NCI-H2171 (cell line): Measurements from ENCODE around the gene NF1.
"Not testable (repeated sequence)": the region's sequence is repeated elsewhere in the genome, so short reads cannot be mapped to it uniquely, and the experiment has no call there.

ENCODE experiments used
- DNase-seq: peaks from one replicate; lab custom pipeline; 2025; lab: John Stamatoyannopoulos, UW

NF1 gene

DNA sequence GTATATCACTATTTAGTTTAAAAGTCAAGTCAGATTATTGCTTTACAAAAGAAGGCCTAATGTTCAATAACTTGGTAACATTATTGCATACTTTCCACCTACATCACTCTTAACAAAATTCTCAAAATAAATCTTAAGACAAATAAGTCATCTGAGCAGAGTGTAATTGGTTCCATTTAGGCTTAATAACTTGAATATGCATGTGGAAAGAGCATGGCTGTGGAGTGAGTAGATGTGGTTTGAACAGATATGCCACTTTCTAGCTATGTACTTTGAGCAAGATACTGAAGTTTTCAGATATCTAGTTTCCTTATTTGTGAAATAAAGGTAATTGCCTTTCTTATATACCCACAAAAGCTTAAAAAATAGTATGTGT, 233.4 kb downstream of the NF1 start:
- DNase-seq: no peak

DNA sequence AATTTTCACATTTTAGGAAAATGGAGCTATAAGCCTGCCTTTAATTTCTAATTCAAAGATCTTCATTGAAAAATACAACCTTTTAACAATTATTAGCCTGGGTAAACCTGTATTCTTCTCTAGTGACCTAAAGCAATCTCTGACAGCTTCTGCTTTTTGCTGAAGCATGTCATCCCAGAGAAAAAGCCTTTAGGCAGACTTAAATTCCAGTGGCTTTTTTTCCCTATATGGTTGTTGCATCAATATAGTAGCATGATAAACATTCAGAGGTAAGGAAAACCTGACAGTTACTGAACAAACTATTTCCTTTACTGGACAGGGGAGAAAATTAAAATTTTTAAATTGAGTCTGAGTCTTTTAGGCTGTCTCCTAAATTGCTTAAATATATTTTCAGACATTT, 234.4 kb downstream of the NF1 start:
- no peak for DNase-seq

DNA sequence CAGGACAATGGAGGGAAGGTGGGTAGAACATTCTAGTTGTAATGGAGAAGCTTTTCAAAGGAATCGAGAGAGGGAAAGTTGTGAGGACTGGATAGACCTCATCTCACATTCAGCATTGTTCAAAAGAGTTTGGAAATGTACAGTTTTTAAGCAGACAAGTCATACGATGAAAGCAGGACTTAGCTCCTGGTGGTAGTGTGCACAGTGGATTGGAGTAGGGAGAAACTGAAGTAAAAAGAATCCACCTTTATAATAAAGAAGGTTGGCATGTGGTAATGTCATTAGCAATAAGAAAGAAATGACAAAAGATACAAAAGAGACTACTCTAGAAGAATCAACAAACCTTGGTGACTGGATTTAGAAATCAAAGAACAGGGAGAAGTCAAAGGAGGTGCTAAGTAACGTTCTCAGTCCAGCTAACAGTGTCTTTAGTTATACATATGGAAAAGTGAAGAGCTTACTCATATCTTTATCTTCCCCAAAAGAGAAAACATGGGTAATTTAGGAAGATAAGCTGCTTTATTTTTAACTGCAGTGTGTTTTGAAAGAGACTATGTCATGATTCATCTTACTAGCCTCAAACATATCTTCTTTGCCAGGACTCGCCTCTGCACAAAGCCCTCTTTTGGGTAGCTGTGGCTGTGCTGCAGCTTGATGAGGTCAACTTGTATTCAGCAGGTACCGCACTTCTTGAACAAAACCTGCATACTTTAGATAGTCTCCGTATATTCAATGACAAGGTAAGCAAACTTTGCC, 245.3 kb downstream of the NF1 start:
- DNase-seq: no peak

DNA sequence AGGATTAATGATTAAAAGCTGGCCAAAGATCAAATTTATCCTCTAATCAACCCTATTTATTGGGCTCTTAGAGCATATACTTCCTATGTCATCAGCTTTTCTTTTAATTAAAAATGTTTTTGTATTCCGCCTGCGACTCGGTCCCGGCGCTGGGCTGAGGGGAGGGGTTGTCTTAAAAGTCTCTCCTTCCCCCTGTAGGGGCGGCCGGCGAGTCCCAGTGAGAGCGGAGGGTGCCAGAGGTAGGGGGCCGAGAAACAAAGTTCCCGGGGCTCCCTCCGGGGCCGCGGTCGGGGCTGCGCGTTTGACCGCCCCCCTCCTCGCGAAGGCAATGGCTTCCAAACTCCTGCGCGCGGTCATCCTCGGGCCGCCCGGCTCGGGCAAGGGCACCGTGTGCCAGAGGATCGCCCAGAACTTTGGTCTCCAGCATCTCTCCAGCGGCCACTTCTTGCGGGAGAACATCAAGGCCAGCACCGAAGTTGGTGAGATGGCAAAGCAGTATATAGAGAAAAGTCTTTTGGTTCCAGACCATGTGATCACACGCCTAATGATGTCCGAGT, 250.5 kb downstream of the NF1 start:
- DNase-seq: not testable (repeated sequence)

DNA sequence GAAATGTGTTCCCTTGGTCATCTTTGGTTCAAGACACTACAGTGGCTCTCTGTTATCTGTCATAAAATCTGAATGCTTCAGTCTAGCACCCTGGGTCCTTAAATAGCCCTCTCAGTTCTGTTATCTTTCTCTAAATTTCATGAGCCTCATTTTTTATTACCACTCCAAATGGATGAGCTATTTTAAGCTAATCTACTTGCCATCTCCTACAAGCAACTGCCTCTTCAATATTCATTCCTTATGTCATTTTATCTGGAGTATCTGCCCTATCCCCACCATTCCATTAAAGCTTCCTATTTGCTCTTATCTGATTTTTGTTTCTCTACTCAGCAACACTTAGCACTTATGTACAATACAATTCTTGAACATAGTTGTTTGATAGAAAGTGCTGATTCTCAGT, 254.7 kb downstream of the NF1 start:
- no peak for DNase-seq

DNA sequence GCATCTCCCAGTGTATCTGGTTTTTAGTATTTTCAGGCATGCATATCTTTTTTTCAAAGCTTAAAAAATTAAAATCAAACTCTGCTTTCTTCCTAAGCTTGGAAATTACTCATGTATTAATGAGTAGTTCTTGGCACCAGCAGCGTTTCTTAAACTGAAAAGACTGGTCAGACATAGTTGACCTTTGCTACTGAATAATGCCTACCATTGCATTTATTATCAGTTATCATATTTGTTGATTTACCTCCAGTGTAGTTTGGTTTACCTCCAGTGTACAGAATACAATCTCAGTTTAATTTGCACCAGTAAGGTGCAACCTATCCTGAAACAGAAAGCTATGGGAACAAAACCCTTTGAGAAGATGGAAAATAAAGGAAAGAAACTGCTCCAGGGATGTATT, 261.2 kb downstream of the NF1 start:
- no peak for DNase-seq

DNA sequence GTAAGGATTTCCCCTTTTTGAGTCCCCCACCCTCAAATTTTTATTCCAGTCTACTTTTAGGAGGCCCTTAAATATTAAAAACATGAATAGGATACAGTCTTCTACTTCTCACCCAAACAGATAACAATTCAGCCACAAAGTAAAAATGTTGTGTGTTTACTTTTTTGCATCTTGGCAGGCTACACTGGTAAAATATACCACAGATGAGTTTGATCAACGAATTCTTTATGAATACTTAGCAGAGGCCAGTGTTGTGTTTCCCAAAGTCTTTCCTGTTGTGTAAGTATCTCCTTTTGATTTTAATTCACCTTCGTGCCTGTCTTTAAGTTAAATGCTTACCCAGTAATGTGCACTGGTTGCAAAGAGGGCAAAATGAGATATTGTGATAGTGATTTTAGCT, 262.3 kb downstream of the NF1 start:
- DNase-seq: no peak

DNA sequence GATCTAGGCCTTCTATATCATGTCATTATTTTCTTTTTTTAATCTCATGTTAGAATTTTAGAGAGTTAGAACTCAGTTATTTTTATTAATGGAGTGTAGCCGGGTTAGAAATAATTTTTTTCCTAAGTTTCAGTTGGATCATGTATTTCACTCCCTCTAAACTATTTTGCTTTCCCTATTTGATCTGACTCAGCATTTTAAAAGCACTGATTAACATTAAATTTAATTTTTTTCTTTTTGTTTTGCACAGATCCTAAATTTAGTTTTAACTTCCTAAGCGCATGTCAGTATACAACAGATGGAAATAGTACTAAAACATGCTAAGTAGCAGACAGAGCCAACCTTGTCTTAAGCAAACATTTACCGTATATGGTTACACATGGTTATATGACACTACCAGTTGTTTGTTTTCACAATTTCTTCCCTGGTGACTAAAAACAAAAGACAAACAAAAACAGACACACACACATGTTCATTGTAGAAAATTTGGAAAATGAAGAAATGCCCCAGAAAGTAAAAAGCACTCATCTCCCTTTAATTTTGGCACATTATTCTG, 263.1 kb downstream of the NF1 start:
- peak; percentile 45 for DNase-seq

DNA sequence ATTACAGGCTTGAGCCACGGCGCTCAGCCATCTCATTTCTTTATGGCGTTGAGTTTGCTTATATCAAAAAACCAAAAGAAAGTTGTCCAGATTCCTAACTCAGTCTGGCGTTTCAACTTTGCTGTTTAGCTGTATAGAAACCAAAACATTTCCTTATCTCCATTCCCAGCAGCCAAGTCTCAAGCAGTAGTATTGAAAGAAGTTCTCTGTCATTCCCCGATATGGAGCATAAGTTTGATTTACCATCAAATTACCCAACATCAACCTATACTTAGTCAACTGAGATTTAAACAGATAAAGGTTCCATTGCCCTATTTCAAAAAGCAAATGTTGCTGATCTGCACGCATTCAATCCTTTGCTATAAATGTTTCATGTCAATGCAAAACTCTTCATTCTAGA, 269.2 kb downstream of the NF1 start:
- DNase-seq: no peak

DNA sequence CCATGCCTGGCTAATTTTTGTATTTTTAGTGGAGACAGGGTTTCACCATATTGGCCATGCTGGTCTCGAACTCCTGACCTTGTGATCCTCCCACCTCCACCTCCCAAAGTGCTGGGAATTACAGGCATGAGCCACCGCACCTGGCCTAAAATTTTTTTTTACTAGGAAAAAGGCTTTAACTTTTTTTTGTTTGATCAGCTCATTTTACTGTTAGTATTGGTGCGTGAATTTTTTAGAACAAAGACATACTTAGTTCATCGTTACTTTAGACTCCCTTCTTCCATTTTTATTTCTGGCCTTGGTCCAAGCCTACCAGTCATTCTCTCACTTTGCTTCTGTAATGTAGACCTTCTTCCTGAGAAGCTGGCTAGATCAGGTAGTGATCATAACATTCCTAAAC, 271.3 kb downstream of the NF1 start:
- no peak for DNase-seq

DNA sequence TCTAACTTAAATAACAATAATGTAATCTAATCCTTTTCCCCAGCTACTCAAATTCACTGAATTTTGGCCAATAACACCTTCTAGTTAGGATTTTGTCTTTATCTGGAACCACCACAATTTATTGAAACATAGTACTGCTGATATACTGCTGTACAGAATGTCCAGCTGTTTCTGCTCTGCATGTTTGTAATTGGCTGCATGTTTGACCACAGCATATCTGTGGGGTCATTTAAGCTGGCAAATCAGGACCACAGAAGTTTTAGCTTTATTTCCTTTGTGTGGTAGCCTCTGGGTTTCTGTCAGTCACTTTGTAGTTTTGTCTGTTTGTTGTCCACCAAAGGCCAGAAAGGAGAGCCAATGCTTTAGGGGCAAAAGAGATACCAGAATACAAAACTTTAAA, 274.5 kb downstream of the NF1 start:
- no peak for DNase-seq

DNA sequence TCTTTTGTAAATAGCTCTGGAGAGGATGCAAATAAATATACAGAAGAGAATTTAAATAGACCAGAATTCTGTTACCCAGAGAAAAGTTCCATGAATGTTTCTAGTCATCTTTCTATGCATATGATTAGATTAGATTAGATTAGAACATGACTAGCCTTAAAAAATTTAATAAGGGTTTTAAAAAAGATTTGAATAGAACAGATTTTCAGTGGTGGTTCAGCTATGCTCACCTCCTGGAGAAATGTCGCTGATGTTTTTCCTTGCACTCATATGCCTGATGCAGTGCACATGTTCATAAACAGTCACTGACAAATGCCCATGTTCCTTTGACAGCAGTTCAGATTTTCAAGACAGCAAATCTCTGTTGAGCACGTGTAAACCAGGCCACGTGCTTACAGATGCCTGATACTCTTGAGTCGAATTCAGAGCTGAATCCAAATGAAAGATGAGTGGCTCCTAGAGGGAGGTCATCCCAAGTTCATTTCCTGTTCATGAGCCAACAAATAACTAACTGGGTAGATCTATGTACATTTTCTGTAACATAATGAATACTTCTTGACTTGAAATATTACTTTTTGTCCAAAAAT, 276.8 kb downstream of the NF1 start:
- DNase-seq: no peak

DNA sequence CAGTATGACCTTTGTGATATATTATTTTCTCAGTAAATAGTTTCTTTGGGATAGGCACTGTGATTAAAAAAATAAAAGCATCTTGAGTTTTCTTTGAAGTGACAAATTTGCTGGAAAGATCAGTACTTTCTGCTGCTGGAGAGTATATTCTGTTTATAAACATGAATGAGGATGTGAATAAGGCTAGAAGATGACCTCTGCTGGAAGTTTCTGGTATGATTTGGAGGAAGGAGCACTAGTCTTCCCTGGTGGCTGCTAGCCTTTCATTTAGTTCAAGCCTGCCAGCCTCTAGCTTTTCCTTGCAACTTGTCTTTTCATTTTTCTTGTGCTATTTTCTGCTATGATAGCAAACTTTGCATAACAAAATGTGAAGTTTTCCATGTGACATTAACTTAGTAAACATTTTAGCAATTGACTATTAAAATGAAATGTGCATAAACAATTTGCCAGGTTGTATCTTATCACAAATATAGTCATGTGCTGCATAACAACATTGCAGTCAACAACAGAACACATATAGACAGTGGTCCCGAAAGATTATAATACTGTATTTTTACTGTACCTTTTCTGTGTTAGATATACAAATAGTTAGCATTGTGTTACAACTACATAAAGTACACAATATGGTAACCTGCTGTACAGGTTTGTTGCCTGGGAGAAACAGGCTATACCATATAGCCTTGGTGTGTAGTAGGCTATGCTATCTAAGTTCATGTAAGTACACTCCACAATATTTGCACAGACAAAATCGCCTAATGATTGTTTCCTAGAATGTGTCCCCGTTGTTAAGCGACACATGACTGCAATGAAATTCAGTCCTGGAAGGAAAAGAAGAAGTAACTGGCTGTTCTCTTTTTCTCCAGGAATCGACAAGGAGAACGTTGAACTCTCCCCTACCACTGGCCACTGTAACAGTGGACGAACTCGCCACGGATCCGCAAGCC, 278.6 kb downstream of the NF1 start:
- DNase-seq: peak; percentile 8

DNA sequence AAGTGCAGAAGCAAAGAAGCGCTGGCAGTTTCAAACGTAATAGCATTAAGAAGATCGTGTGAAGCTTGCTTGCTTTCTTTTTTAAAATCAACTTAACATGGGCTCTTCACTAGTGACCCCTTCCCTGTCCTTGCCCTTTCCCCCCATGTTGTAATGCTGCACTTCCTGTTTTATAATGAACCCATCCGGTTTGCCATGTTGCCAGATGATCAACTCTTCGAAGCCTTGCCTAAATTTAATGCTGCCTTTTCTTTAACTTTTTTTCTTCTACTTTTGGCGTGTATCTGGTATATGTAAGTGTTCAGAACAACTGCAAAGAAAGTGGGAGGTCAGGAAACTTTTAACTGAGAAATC, 279.3 kb downstream of the NF1 start:
- no peak for DNase-seq

DNA sequence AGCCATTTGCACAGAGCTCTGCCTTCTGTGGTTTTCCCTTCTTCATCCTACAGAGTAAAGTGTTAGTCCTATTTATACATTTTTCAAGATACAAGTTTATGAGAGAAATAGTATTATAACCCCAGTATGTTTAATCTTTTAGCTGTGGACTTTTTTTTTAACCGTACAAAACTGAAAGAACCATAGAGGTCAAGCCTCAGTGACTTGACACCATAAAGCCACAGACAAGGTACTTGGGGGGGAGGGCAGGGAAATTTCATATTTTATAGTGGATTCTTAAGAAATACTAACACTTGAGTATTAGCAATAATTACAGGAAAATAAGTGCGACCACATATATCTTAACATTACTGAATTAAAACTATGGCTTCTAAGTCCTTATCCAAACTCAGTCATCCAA, 279.7 kb downstream of the NF1 start:
- no peak for DNase-seq

DNA sequence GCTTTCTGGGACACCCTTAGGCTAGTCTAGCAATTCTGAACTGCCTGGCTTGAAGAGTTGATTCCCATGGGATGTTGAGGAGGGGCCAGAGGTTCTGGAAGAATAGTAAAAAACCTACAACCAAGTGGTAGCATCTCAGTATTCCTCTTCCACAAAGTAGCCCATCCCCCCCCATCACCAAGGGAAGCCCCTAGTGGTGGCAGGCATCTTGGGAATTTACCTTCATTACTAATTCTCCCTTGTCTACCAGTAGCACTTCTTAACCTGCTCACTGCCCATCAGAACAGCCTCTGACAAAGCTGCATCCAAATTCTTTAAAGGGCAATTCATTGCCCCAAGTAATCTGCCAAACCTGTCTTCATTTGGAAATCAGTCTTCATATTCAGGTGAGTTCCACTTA, 283.9 kb downstream of the NF1 start:
- DNase-seq: no peak

DNA sequence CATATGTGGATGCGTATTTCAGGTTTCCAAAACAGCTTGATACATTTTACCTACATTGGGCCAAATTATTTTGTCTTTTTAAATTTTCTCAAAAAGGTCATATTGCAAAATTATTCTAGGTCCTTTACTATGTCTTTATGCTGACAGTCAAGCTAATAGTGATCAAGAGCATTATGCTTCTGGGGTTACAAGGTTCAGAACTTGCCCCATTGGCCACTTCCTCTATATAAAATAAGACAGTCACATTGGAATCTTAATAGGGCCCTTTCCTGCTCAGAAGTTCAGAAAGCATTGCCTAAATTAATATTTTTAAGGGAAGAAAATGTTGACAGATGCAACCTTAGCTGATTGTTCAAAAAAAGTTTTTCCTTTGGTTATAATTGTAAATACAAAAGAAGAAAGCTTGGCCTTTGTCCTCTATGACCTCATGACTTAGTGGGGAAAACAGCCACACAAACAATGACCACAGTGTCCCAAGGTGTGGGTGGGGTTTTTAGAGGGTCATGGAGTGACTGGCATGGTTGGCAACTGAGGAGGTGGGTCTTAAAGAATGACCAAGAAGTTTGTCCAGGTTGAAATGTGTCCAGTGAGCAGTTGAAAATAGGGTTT, 284.9 kb downstream of the NF1 start:
- DNase-seq: no peak

DNA sequence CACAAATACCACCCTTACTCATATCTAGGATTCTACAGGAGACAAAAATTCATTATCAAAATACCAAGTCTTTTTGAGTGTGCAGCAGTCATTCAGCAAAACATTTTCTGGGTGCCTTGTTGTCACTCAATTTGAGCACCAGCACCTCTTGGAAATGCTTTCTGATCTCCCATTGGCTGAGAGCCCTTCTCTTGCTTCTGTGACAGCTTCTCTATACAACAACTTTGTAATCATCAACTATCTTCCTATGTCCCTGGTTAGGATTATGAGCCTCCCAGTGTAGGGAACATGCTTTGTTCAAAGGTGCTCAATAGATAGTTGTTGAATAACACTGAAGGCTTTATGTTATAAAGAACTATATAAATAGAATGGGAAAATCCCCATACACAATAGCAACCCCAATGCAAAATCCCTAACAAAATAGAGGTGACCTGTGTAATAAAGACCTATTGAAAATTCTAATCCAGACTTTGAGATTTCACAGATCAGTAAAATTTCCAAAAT, 286.4 kb downstream of the NF1 start:
- DNase-seq: no peak

DNA sequence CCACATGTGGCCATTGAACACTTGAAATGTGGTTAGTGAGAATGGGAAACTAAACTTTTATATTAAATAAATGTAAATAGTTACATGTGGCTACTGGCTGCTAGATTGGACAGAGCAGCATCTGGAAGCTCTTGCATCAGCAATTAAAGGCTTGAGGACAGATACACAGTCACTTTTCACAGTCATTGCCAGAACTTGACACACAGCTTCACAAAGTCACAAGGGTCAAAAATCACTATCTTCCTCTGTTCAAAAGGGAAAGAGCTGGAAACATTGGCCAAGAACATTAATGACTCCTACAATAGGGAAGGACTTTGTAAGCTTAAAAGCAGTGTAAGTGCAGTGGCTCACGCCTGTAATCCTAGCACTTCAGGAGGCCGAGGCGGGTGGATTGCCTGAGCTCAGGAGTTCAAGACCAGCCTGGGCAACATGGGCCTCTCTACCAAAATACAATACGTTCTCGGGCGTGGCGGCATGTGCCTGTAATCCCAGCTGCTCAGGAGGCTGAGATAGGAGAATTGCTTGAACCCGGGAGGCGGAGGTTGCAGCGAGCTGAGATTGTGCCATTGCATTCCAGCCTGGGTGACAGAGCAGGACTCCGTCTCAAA, 288.0 kb downstream of the NF1 start:
- not testable (repeated sequence) for DNase-seq

DNA sequence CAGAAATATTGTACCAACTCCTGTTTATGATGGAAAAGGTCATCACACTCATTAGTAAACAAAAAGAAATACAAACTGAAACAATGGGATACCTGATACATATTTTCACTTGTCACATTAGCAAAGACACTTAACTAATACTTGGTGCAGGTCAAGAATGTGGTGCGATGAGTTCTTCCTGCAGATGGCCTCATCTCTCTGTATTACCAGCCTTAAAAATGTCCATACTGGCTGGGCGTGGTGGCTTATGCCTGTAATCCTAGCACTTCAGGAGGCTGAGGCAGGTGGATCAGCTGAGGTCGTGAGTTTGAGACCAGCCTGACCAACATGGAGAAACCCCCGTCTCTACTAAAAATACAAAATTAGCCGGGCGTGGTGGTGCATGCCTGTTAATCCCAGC, 288.7 kb downstream of the NF1 start:
- DNase-seq: not testable (repeated sequence)
